Measurements from ENCODE around the gene PANK4. TPM values are rescaled to one million over a fixed set of nuclear protein-coding genes. Genes with fewer than 3 reads are reported as not detected.

Gene PANK4
- polyA plus RNA-seq, 1 donor from 2014 or later, result 19.4 TPM

- H3K27ac Mint-ChIP-seq, result peak overlapping the region in 2 of 3 donors; percentile 57 to 79
- H3K4me3 Mint-ChIP-seq, result peak overlapping the region in 2 of 4 donors; percentile 39 to 84
- H3K4me1 Mint-ChIP-seq, result peaks cover 23 to 43% (median 34%) of the 10 kb centered on the region in 3 donors
- H3K36me3 Mint-ChIP-seq, result no peaks in the 10 kb centered on the region
- H3K27me3 Mint-ChIP-seq, result no peaks in the 10 kb centered on the region
- no peaks in the 10 kb centered on the region for H3K9me3 Mint-ChIP-seq
These were observed 28.5 kb downstream of the PANK4 start for GRCh38 chr1:2497891-2498290.

- Mint-ChIP-seq H3K4me1 (peaks cover 23 to 45% (median 34%) of the 10 kb centered on the region in 3 donors), H3K4me3 (peak overlapping the region in 3 of 4 donors; percentile 22 to 82 (median 40)), H3K9me3 (no peaks in the 10 kb centered on the region), H3K27ac (peak overlapping the region in 2 of 3 donors; percentile 23 to 85), H3K27me3 (no peaks in the 10 kb centered on the region), H3K36me3 (no peaks in the 10 kb centered on the region)
These were observed 29.6 kb downstream of the PANK4 start for GRCh38 chr1:2496746-2497145.

GRCh38 chr1:2496087-2496622, 30.2 kb downstream of the PANK4 start:
- peaks cover 23 to 45% (median 34%) of the 10 kb centered on the region in 3 donors for H3K4me1 Mint-ChIP-seq

GRCh38 chr1:2495546-2495945, 30.9 kb downstream of the PANK4 start:
- H3K36me3 Mint-ChIP-seq, result no peaks in the 10 kb centered on the region
- H3K4me1 Mint-ChIP-seq, result peaks cover 23 to 45% (median 34%) of the 10 kb centered on the region in 3 donors
- H3K4me3 Mint-ChIP-seq, result peak overlapping the region in 1 of 4 donors; percentile 47
- no peaks in the 10 kb centered on the region for H3K27me3 Mint-ChIP-seq
- no peaks in the 10 kb centered on the region for H3K9me3 Mint-ChIP-seq
- H3K27ac Mint-ChIP-seq, result peak overlapping the region in 2 of 3 donors; percentile 85 to 88

More at GRCh38 chr1:2496087-2496622, 30.2 kb downstream of the PANK4 start:
- no peaks in the 10 kb centered on the region for H3K9me3 Mint-ChIP-seq
- H3K36me3 Mint-ChIP-seq, result no peaks in the 10 kb centered on the region
- peak overlapping the region in 2 of 4 donors; percentile 76 to 82 for H3K4me3 Mint-ChIP-seq
- H3K27ac Mint-ChIP-seq, result peak overlapping the region; percentile 63 to 88 (median 85)
- H3K27me3 Mint-ChIP-seq, result no peaks in the 10 kb centered on the region

GRCh38 chr1:2495026-2495425, 31.4 kb downstream of the PANK4 start:
- Mint-ChIP-seq H3K4me1 (peaks cover 18 to 40% (median 31%) of the 10 kb centered on the region in 3 donors), H3K9me3 (no peaks in the 10 kb centered on the region)

GRCh38 chr1:2494323-2494693, 32.1 kb downstream of the PANK4 start:
- H3K4me1 Mint-ChIP-seq, result peaks cover 18 to 34% (median 29%) of the 10 kb centered on the region in 3 donors
- H3K4me3 Mint-ChIP-seq, result peak overlapping the region in 2 of 4 donors; percentile 61 to 78
- peaks cover 2% of the 10 kb centered on the region for H3K36me3 Mint-ChIP-seq
- no peaks in the 10 kb centered on the region for H3K27me3 Mint-ChIP-seq
- peak overlapping the region in 2 of 3 donors; percentile 56 to 59 for H3K27ac Mint-ChIP-seq
- H3K9me3 Mint-ChIP-seq, result no peaks in the 10 kb centered on the region

More at GRCh38 chr1:2495026-2495425, 31.4 kb downstream of the PANK4 start:
- H3K27me3 Mint-ChIP-seq, result no peaks in the 10 kb centered on the region
- no peak overlapping the region for H3K27ac Mint-ChIP-seq
- no peaks in the 10 kb centered on the region for H3K36me3 Mint-ChIP-seq
- H3K4me3 Mint-ChIP-seq, result no peak overlapping the region

- Mint-ChIP-seq H3K27ac (peak overlapping the region in 2 of 3 donors; percentile 56 to 59), H3K9me3 (peaks cover 0 to 5% (median 1%) of the 10 kb centered on the region in 3 donors), H3K4me1 (peaks cover 18 to 31% (median 27%) of the 10 kb centered on the region in 3 donors)
These were observed 32.6 kb downstream of the PANK4 start for GRCh38 chr1:2493691-2494322.

GRCh38 chr1:2493218-2493617, 33.2 kb downstream of the PANK4 start:
- Mint-ChIP-seq H3K27ac (peak overlapping the region in 1 of 3 donors; percentile 23), H3K4me1 (peaks cover 18 to 31% (median 27%) of the 10 kb centered on the region in 3 donors), H3K36me3 (peaks cover 2% of the 10 kb centered on the region), H3K4me3 (peak overlapping the region in 1 of 4 donors; percentile 49), H3K9me3 (peaks cover 0 to 10% (median 7%) of the 10 kb centered on the region in 3 donors), H3K27me3 (no peaks in the 10 kb centered on the region)

More at GRCh38 chr1:2493691-2494322, 32.6 kb downstream of the PANK4 start:
- peaks cover 2% of the 10 kb centered on the region for H3K36me3 Mint-ChIP-seq
- peak overlapping the region in 2 of 4 donors; percentile 61 to 87 for H3K4me3 Mint-ChIP-seq
- no peaks in the 10 kb centered on the region for H3K27me3 Mint-ChIP-seq

- Mint-ChIP-seq H3K9me3 (peaks cover 0 to 16% (median 10%) of the 10 kb centered on the region in 3 donors), H3K27me3 (no peaks in the 10 kb centered on the region), H3K27ac (peak overlapping the region in 1 of 3 donors; percentile 50), H3K4me3 (peak overlapping the region in 1 of 4 donors; percentile 43), H3K4me1 (peaks cover 14 to 24% (median 22%) of the 10 kb centered on the region in 3 donors), H3K36me3 (peaks cover 2% of the 10 kb centered on the region)
These were observed 34.3 kb downstream of the PANK4 start for GRCh38 chr1:2492091-2492490.

GRCh38 chr1:2489615-2490014, 36.8 kb downstream of the PANK4 start:
- H3K4me3 Mint-ChIP-seq, result no peak overlapping the region
- peaks cover 2% of the 10 kb centered on the region for H3K36me3 Mint-ChIP-seq
- H3K27me3 Mint-ChIP-seq, result no peaks in the 10 kb centered on the region

GRCh38 chr1:2488688-2489087, 37.7 kb downstream of the PANK4 start:
- peaks cover 2% of the 10 kb centered on the region for H3K36me3 Mint-ChIP-seq
- H3K4me1 Mint-ChIP-seq, result peaks cover 0 to 8% (median 5%) of the 10 kb centered on the region in 3 donors
- H3K27me3 Mint-ChIP-seq, result no peaks in the 10 kb centered on the region
- no peak overlapping the region for H3K27ac Mint-ChIP-seq
- H3K9me3 Mint-ChIP-seq, result peaks cover 0 to 16% (median 10%) of the 10 kb centered on the region in 3 donors
- H3K4me3 Mint-ChIP-seq, result no peak overlapping the region

More at GRCh38 chr1:2489615-2490014, 36.8 kb downstream of the PANK4 start:
- Mint-ChIP-seq H3K4me1 (peaks cover 7 to 15% (median 9%) of the 10 kb centered on the region in 3 donors), H3K27ac (no peak overlapping the region), H3K9me3 (peaks cover 0 to 16% (median 10%) of the 10 kb centered on the region in 3 donors)

GRCh38 chr1:2486558-2486957, 39.8 kb downstream of the PANK4 start:
- Mint-ChIP-seq H3K4me3 (peak overlapping the region in 1 of 4 donors; percentile 22), H3K27ac (no peak overlapping the region), H3K9me3 (peaks cover 0 to 16% (median 10%) of the 10 kb centered on the region in 3 donors), H3K27me3 (no peaks in the 10 kb centered on the region), H3K36me3 (peaks cover 2% of the 10 kb centered on the region), H3K4me1 (peaks cover 0 to 4% (median 2%) of the 10 kb centered on the region in 3 donors)

GRCh38 chr1:2486041-2486440, 40.4 kb downstream of the PANK4 start:
- H3K36me3 Mint-ChIP-seq, result peaks cover 2% of the 10 kb centered on the region
- H3K9me3 Mint-ChIP-seq, result peaks cover 0 to 16% (median 10%) of the 10 kb centered on the region in 3 donors
- H3K27me3 Mint-ChIP-seq, result no peaks in the 10 kb centered on the region
- H3K4me1 Mint-ChIP-seq, result peaks cover 0 to 4% (median 2%) of the 10 kb centered on the region in 3 donors
- no peak overlapping the region for H3K27ac Mint-ChIP-seq
- no peak overlapping the region for H3K4me3 Mint-ChIP-seq

- H3K4me3 Mint-ChIP-seq, result peak overlapping the region in 1 of 4 donors; percentile 55
- H3K36me3 Mint-ChIP-seq, result no peaks in the 10 kb centered on the region
- H3K27me3 Mint-ChIP-seq, result no peaks in the 10 kb centered on the region
- H3K4me1 Mint-ChIP-seq, result peaks cover 0 to 5% (median 4%) of the 10 kb centered on the region in 3 donors
- H3K9me3 Mint-ChIP-seq, result peaks cover 0 to 12% (median 10%) of the 10 kb centered on the region in 3 donors
- no peak overlapping the region for H3K27ac Mint-ChIP-seq
These were observed 42.4 kb downstream of the PANK4 start for GRCh38 chr1:2483970-2484369.

- Mint-ChIP-seq H3K27me3 (no peaks in the 10 kb centered on the region), H3K9me3 (peaks cover 0 to 5% (median 2%) of the 10 kb centered on the region in 3 donors), H3K4me3 (no peak overlapping the region), H3K27ac (no peak overlapping the region), H3K36me3 (no peaks in the 10 kb centered on the region), H3K4me1 (peaks cover 0 to 5% (median 4%) of the 10 kb centered on the region in 3 donors)
These were observed 43.4 kb downstream of the PANK4 start for GRCh38 chr1:2483026-2483425.
